ENCODE results near the gene CASP7. TPM values are rescaled to one million over a fixed set of nuclear protein-coding genes. Genes with fewer than 3 reads are reported as not detected.

Gene CASP7
- total RNA-seq, 1 donor from 2014 or later: not detected

- H3K4me1 Mint-ChIP-seq (ENCODE audit: low read depth, unreplicated experiment): no peaks in the 10 kb centered on the region
- peaks cover 3% of the 10 kb centered on the region for H3K9me3 Mint-ChIP-seq (ENCODE audit: unreplicated experiment)
- H3K27ac Mint-ChIP-seq (ENCODE audit: unreplicated experiment): no peak overlapping the region
- H3K4me3 Mint-ChIP-seq (ENCODE audit: unreplicated experiment): no peak overlapping the region
- no peak for DNase-seq
- H3K36me3 Mint-ChIP-seq (ENCODE audit: unreplicated experiment): no peaks in the 10 kb centered on the region
- peaks cover 3% of the 10 kb centered on the region for H3K27me3 Mint-ChIP-seq (ENCODE audit: unreplicated experiment)
- TF ChIP-seq CTCF (IDR thresholded peaks at IDR 0.05; ENCODE audit: partially characterized antibody, unreplicated experiment): no peak
Measured at GRCh38 chr10:113739031-113739430, 59.3 kb downstream of the CASP7 start.

GRCh38 chr10:113739577-113739976, 59.9 kb downstream of the CASP7 start:
- peaks cover 3% of the 10 kb centered on the region for H3K9me3 Mint-ChIP-seq (ENCODE audit: unreplicated experiment)
- no peak for TF ChIP-seq CTCF (IDR thresholded peaks at IDR 0.05; ENCODE audit: partially characterized antibody, unreplicated experiment)
- no peaks in the 10 kb centered on the region for H3K36me3 Mint-ChIP-seq (ENCODE audit: unreplicated experiment)
- DNase-seq: no peak
- H3K4me1 Mint-ChIP-seq (ENCODE audit: low read depth, unreplicated experiment): no peaks in the 10 kb centered on the region
- peaks cover 4% of the 10 kb centered on the region for H3K27me3 Mint-ChIP-seq (ENCODE audit: unreplicated experiment)
- no peak overlapping the region for H3K4me3 Mint-ChIP-seq (ENCODE audit: unreplicated experiment)
- H3K27ac Mint-ChIP-seq (ENCODE audit: unreplicated experiment): no peak overlapping the region

DNA sequence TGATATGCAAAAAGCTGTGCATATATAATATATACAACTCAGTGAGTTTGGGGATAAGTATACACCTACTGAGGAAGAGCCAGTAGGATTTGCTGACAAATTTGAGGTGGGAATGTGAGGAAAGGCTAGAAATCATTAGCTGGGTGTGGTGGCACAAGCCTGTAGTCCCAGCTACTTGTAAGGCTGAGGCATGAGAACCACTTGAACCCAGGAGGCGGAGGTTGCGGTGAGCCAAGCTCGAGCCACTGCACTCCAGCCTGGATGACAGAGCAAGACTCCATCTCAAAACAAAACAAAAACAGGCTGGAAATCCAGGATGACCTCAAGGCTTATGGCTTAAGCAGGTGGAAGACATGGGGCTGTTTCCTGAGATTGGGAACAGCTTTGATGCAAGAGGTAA, 61.1 kb downstream of the CASP7 start:
- Mint-ChIP-seq H3K9me3 (ENCODE audit: unreplicated experiment) (no peaks in the 10 kb centered on the region), H3K4me3 (ENCODE audit: unreplicated experiment) (no peak overlapping the region), H3K4me1 (ENCODE audit: low read depth, unreplicated experiment) (no peaks in the 10 kb centered on the region), H3K36me3 (ENCODE audit: unreplicated experiment) (no peaks in the 10 kb centered on the region), H3K27me3 (ENCODE audit: unreplicated experiment) (peaks cover 4% of the 10 kb centered on the region), H3K27ac (ENCODE audit: unreplicated experiment) (no peak overlapping the region)
- no peak for TF ChIP-seq CTCF (IDR thresholded peaks at IDR 0.05; ENCODE audit: partially characterized antibody, unreplicated experiment)
- no peak for DNase-seq

DNA sequence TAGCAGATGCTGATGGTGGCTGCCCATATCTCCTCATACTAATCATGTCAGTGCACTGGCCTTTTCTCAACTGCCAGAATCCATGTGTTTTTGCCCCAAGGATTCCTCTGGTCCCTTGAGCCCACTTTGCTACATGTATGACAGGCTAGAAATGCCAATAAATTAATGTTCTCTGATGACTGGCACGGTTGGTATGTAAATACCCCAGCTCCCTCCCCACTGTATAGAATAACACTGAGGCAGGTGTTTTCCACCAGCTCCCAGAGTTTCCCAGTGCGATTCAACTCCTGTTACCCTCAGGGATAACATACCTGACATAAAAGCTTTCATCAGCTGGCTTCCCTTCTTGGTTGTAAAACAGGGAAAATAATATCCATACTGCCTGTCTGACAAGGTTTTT, 62.8 kb downstream of the CASP7 start:
- DNase-seq: no peak
- Mint-ChIP-seq H3K4me1 (ENCODE audit: low read depth, unreplicated experiment) (no peaks in the 10 kb centered on the region), H3K27me3 (ENCODE audit: unreplicated experiment) (peaks cover 4% of the 10 kb centered on the region), H3K9me3 (ENCODE audit: unreplicated experiment) (no peaks in the 10 kb centered on the region), H3K4me3 (ENCODE audit: unreplicated experiment) (no peak overlapping the region), H3K36me3 (ENCODE audit: unreplicated experiment) (no peaks in the 10 kb centered on the region), H3K27ac (ENCODE audit: unreplicated experiment) (no peak overlapping the region)
- no peak for TF ChIP-seq CTCF (IDR thresholded peaks at IDR 0.05; ENCODE audit: partially characterized antibody, unreplicated experiment)

- no peak for TF ChIP-seq CTCF (IDR thresholded peaks at IDR 0.05; ENCODE audit: partially characterized antibody, unreplicated experiment)
- Mint-ChIP-seq H3K36me3 (ENCODE audit: unreplicated experiment) (no peaks in the 10 kb centered on the region), H3K4me3 (ENCODE audit: unreplicated experiment) (no peak overlapping the region), H3K27ac (ENCODE audit: unreplicated experiment) (no peak overlapping the region), H3K9me3 (ENCODE audit: unreplicated experiment) (no peaks in the 10 kb centered on the region), H3K27me3 (ENCODE audit: unreplicated experiment) (peaks cover 7% of the 10 kb centered on the region), H3K4me1 (ENCODE audit: low read depth, unreplicated experiment) (no peaks in the 10 kb centered on the region)
- no peak for DNase-seq
Measured at GRCh38 chr10:113743594-113743993, 63.9 kb downstream of the CASP7 start.

Measured in glutamatergic neuron (in vitro differentiated cells).